ENCODE results near the gene GRK6.
"Not testable (repeated sequence)": the region's sequence is repeated elsewhere in the genome, so short reads cannot be mapped to it uniquely, and the experiment has no call there.

Gene GRK6

GRCh38 chr5:177472460-177473442, 46.3 kb downstream of the GRK6 start:
- DNase-seq = no peak

GRCh38 chr5:177473443-177474001, 47.0 kb downstream of the GRK6 start, which contains the start of gene DBN1:
TSS of gene DBN1 (minus strand) at chr5:177473634. CDS start at chr5:177473521, 113 bp downstream.
- no peak for DNase-seq

GRCh38 chr5:177474002-177474476, 47.6 kb downstream of the GRK6 start:
- no peak for DNase-seq

GRCh38 chr5:177474846-177475562, 48.5 kb downstream of the GRK6 start:
- DNase-seq = no peak

GRCh38 chr5:177475563-177476427, 49.3 kb downstream of the GRK6 start:
- DNase-seq = no peak

- DNase-seq = no peak
These were observed 50.2 kb downstream of the GRK6 start for GRCh38 chr5:177476531-177477233.

- DNase-seq = no peak
These were observed 51.4 kb downstream of the GRK6 start for GRCh38 chr5:177477701-177478477.

- no peak for DNase-seq
These were observed 52.5 kb downstream of the GRK6 start for GRCh38 chr5:177478711-177479646.

- no peak for DNase-seq
These were observed 53.3 kb downstream of the GRK6 start for GRCh38 chr5:177479774-177480173.

- no peak for DNase-seq
These were observed 55.9 kb downstream of the GRK6 start for GRCh38 chr5:177482359-177482795.

- DNase-seq = no peak
These were observed 56.6 kb downstream of the GRK6 start for GRCh38 chr5:177483042-177483441.

- DNase-seq = no peak
These were observed 57.8 kb downstream of the GRK6 start for GRCh38 chr5:177483994-177484901.

GRCh38 chr5:177484902-177485549, 58.5 kb downstream of the GRK6 start:
- no peak for DNase-seq

GRCh38 chr5:177485753-177486152, 59.3 kb downstream of the GRK6 start:
- not testable (repeated sequence) for DNase-seq

- DNase-seq = no peak
These were observed 59.8 kb downstream of the GRK6 start for GRCh38 chr5:177486256-177486655.

- DNase-seq = no peak
These were observed 60.7 kb downstream of the GRK6 start for GRCh38 chr5:177487144-177487543.

GRCh38 chr5:177487975-177488374, 61.5 kb downstream of the GRK6 start:
- DNase-seq = no peak
